GM13976 (cell line): ENCODE results near the gene ENAH.

Experiments used
- DNase-seq: peaks from one replicate; pipeline ENCODE4 v3.0.0; 2012; ENCODE audit warnings: low spot score
- in situ Hi-C: fragments of 300-500 bp; cut with MboI; formaldehyde crosslinking; loops from one replicate; pipeline ENCODE4 v1.12.0; 2022; ENCODE audit warnings: low sequenced_read_pairs, mixed read lengths, inconsistent platforms; ENCODE audit not compliant: unreplicated experiment
- TF ChIP-seq, protein P1 (sequence below): IDR thresholded peaks from 2 replicates; pipeline ENCODE4 v1.5.1; 2012; ENCODE audit warnings: borderline replicate concordance, mild to moderate bottlenecking; ENCODE audit not compliant: insufficient read depth; ENCODE audit errors: extremely low read depth, missing control alignments, control extremely low read depth

The ENAH gene

DNA sequence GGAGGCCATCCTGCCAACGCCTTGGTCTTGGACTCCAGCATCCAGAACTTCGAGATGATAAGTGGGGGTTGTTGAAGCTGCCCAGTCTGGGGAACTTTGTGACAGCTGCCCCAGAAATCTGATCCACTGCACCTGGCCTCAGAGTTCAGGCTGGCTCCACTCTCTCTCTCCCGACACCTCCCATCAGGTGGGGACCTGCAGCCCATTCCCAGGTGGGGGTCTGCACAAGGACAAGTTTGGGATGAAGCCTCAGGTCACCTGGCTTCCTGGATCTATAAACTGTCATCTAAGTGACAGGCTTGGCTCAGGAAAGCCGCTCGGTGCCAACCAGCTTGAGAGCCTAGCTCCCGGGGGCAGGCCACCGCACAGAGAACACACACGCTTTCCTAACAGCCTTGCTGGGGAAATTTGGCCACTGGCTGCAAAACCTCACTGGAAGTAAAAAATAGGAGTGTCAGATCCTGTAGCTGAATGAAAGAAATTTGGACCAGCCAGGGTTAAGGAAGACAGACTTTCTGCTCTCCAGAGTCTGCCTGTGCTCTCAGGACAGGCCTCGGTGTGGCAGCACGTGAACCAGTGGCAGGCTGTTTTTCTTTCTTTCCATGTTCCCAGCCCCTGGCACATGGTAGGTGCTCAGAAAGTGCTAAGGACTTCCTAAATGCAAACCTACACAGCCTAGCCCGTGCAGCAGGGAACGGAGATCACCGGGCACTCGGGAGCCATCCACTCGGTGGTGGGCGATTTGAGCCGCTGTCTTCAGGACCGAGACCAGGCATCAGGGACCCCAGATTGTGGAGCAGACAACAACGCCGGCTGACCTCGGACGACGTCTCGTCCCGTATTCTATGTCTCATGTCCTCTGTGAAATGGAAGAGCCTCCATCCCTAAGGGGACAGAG, 182.5 kb downstream of the ENAH start:
- in situ Hi-C loops = loop anchor here (10.0 kb wide), 1 partner anchor 304 kb away; the partner anchor contains the start of gene SRP9
- TF ChIP-seq, protein P1, sequence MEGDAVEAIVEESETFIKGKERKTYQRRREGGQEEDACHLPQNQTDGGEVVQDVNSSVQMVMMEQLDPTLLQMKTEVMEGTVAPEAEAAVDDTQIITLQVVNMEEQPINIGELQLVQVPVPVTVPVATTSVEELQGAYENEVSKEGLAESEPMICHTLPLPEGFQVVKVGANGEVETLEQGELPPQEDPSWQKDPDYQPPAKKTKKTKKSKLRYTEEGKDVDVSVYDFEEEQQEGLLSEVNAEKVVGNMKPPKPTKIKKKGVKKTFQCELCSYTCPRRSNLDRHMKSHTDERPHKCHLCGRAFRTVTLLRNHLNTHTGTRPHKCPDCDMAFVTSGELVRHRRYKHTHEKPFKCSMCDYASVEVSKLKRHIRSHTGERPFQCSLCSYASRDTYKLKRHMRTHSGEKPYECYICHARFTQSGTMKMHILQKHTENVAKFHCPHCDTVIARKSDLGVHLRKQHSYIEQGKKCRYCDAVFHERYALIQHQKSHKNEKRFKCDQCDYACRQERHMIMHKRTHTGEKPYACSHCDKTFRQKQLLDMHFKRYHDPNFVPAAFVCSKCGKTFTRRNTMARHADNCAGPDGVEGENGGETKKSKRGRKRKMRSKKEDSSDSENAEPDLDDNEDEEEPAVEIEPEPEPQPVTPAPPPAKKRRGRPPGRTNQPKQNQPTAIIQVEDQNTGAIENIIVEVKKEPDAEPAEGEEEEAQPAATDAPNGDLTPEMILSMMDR = no peak
- no peak for DNase-seq

DNA sequence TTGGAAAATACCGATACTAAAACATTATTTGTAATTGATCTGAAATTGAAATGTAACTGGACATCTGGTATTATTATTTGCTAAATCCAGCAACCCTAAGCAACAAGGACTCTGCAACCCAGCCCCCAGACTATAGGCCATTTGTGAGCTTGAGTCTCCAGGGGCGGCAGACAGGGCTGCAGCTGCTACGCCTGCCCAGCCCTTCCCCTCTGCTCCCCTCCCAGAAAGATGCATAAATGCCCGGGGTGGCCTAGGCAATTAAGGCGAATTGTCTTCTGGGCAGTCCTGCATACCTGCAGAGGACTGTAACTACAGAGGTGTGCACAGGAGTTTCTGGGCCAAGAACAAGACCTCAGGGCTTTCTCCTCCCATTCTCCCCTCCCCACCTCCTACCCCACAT, 183.9 kb downstream of the ENAH start:
- no peak for DNase-seq
- in situ Hi-C loops = no loop called here
- TF ChIP-seq, protein P1 = no peak

DNA sequence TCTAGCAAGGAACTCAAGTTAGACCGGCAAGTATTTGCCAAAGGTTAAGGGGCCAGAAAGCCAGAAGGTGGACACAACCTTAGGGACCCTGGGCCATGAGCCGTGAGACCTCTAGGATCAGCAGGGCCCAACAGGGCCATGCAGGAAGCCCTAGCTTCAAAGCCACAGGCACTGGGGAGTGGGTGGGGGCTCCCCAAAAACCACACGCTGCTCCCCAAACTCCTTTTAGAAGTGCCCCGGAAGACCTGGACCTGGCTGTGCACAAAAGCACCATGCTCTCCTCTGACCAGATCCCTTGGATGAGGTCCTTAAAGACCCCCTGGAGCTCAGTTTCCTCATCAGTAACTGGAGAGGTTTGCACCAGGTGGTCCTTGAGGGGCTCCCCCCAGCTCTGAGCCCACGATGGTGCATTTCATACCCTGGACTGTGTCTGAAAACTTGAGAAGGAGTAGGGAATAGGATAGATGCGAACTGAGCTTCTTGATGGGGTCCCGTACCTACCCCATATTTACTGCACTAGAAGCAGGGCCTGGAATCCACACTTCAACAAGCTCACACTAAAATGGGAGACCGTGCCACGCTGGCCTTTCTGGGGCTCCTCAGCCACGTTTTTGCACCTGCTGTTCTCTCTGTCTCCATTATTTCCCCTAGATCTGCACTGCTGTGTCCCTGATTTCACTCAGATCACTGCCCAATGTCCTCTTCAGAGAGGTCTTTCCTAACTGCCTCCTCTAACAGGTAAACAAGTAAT, 184.5 kb downstream of the ENAH start:
- in situ Hi-C loops = no loop called here
- TF ChIP-seq, protein P1 = no peak
- peak; percentile 56 for DNase-seq

DNA sequence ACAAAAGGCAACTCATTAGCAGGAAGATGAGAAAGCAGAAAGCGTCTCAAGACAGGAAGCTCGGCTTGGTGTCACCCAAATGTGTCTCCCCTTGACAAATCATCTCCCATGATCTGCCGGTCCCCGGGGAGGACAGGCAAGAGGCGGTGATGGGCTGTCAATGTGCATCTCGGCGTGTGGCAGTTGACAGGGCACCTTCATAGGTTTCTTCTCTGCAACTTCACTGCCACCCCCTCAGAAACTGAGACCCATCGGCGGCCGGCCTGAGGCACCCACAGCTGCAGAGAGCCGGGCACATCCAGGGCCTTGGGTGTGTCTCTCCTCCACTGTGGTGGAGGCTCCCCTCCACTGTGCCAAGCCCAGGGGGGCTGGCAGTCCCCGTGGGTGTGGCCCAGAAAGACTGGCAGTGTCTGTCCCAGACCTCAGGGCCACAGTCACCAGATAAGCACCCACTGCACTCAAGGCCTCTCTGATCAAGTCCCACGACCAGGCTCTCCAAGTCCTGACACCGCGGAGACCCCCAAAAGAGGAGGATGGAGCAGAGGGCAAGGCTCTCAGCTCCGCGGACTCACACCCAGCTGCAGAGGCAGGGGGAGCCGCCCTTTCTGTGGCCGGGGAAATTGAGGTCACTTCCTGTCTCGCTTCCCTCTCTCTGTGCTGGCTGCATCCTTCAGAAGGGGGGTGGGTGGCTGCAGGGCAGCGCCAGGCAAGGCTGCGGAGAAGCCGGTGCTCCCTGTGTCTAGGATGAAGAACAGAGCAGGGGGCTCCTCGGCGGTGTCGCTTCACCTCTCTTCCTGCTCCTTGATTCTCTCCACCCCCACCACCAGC, 185.5 kb downstream of the ENAH start:
- TF ChIP-seq, protein P1 = no peak
- in situ Hi-C loops = no loop called here
- peak; percentile 88 for DNase-seq

DNA sequence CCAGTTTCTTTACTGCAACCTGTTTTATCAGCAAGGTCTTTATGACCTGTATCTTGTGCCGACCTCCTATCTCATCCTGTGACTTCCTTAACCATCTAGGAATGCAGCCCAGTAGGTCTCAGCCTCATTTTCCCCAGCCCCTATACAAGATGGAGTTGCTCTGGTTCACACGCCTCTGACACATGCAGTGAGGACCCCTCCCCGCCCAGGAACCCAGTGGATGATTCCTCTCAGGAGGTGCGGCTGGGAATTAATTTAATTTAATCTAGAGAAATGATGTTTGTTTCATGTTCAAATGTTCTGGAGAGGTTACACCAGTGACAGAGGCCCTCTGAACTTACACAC, 186.1 kb downstream of the ENAH start:
- in situ Hi-C loops = no loop called here
- TF ChIP-seq, protein P1 = no peak
- no peak for DNase-seq
